Esophagus muscularis mucosa (tissue), 4 donors: ENCODE results near the gene DDI1. TPM values are rescaled to one million over a fixed set of nuclear protein-coding genes. Genes with fewer than 3 reads are reported as not detected.

Experiments
- DNase-seq: peaks from one replicate; pipeline ENCODE4 v3.0.0-alpha.2; 2017; ENCODE audit errors: extremely low spot score
- H3K27ac ChIP-seq, 4 donors: fragments of 200-600 bp; sonication (generic); replicated peaks in 1 of 4; 1 replicate in 3 of 4; 2 replicates in 1 of 4; pipeline ENCODE4 v1.5.1; 2016 to 2019; ENCODE audit warnings: mild to moderate bottlenecking in 1 of 4
- H3K27me3 ChIP-seq, 4 donors: fragments of 200-600 bp; sonication (generic); one replicate each; pipeline versions ENCODE4 v1.5.1 to v1.6.0; 2016 to 2019
- H3K36me3 ChIP-seq, 4 donors: fragments of 200-600 bp; sonication (generic); one replicate each; pipeline ENCODE4 v1.5.1; 2016 to 2019
- H3K4me1 ChIP-seq, 4 donors: fragments of 200-600 bp; sonication (generic); one replicate each; pipeline ENCODE4 v1.5.1; 2016 to 2019
- H3K4me3 ChIP-seq, 4 donors: fragments of 200-600 bp; sonication (generic); 1 replicate in 2 of 4; 2 replicates in 2 of 4; pipeline ENCODE4 v1.5.1; 2016 to 2019; ENCODE audit warnings: mild to moderate bottlenecking in 4 of 4, moderate library complexity in 1 of 4
- H3K9me3 ChIP-seq, 4 donors: fragments of 200-600 bp; sonication (generic); 1 replicate in 3 of 4; 2 replicates in 1 of 4; pipeline ENCODE4 v1.5.1; 2016 to 2019
- EP300 ChIP-seq: sonication (generic); formaldehyde crosslinking; IDR thresholded peaks from one replicate; pipeline ENCODE4 v1.6.1; 2017; ENCODE audit warnings: antibody characterized with exemption
- POLR2A ChIP-seq: fragments of 450-650 bp; IDR thresholded peaks from one replicate; pipeline ENCODE4 v1.6.1; 2017; ENCODE audit warnings: antibody characterized with exemption, moderate library complexity, mild to moderate bottlenecking, low read depth
- POLR2AphosphoS5 ChIP-seq, 2 donors: sonication (generic); formaldehyde crosslinking; IDR thresholded peaks; one replicate each; pipeline ENCODE4 v1.6.1; 2017; ENCODE audit warnings: antibody characterized with exemption in 2 of 2
- WGBS: methylation state at CpG from one replicate; pipeline ENCODE4 v1.1.5; 2018; 5-methylcytosine and 5-hydroxymethylcytosine counted together
- intact Hi-C: fragments of 100-400 bp; cut with DNase I; formaldehyde crosslinking; loops from one replicate; pipeline ENCODE4 v1.15.1; 2023
- total RNA-seq, 4 donors: library from RNA; depleted of rRNA; stranded (reverse); fragments of >200 nt; gene quantifications; one replicate each; pipeline versions ENCODE4 v1.1.0 to v1.2.1, GENCODE V29; 2016
- TF ChIP-seq, protein P1 (sequence below), 3 experiments: fragments of 200-600 bp in 2 of 3; fragments of 450-650 bp in 1 of 3; sonication (generic) in 2 of 3; IDR thresholded peaks; one replicate each; pipeline ENCODE4 v1.5.1; 2017 to 2019; ENCODE audit warnings: antibody characterized with exemption in 3 of 3, mild to moderate bottlenecking in 2 of 3, moderate library complexity in 1 of 3

Gene DDI1
- total RNA-seq, 4 donors from 2014 or later: not detected

DNA sequence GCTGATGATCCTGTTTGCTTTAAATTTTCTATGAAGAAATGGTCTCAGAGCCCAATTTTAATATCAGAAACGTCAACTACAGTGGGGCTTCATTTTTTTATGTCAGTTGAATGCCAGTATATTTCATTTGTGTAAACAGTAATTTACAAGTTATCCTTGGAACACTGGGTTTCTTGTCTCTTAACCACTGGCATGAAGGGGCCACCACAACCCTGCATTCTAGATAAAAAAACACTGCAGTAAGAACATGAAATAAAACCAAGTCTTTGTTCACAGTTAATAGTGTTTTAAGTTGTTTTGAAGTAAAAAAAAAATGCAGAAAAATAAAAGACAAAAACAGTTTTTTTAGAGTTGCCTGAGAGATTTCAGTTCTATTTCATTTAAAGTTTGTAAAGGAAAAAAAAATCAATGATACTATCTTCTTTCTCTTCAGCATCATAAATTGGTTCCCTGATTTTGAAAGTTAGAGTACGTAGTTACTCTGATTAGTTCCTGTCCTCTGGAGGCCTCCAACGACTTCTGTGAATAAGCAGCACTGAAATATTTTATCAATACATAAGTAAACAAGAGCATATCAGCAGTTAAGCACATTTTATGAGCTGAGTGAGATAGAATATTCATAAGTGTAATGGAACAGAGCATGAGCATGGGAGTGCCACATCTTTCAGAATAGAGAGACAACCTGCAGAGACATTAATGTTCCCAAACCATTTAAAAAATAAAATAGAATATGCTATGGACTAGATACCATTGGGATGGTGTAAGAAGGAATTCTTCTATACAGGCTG is 7.8 kb upstream of the DDI1 start:
- WGBS: 71% methylated on average over 3 of the region's 3 CpGs
- no peak for DNase-seq
- no peak overlapping the region for H3K4me3 ChIP-seq
- no peak overlapping the region for H3K27ac ChIP-seq
- no peaks in the 10 kb centered on the region for H3K36me3 ChIP-seq
- peaks cover 0 to 11% (median 4%) of the 10 kb centered on the region in 4 donors for H3K4me1 ChIP-seq
- H3K9me3 ChIP-seq: peaks cover 0 to 10% (median 0%) of the 10 kb centered on the region in 4 donors
- TF ChIP-seq POLR2A (no peak), POLR2AphosphoS5 (IDR thresholded peaks at IDR 0.05) (no peak), EP300 (no peak)
- TF ChIP-seq, protein P1, sequence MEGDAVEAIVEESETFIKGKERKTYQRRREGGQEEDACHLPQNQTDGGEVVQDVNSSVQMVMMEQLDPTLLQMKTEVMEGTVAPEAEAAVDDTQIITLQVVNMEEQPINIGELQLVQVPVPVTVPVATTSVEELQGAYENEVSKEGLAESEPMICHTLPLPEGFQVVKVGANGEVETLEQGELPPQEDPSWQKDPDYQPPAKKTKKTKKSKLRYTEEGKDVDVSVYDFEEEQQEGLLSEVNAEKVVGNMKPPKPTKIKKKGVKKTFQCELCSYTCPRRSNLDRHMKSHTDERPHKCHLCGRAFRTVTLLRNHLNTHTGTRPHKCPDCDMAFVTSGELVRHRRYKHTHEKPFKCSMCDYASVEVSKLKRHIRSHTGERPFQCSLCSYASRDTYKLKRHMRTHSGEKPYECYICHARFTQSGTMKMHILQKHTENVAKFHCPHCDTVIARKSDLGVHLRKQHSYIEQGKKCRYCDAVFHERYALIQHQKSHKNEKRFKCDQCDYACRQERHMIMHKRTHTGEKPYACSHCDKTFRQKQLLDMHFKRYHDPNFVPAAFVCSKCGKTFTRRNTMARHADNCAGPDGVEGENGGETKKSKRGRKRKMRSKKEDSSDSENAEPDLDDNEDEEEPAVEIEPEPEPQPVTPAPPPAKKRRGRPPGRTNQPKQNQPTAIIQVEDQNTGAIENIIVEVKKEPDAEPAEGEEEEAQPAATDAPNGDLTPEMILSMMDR (IDR thresholded peaks at IDR 0.05): no peak
- no peaks in the 10 kb centered on the region for H3K27me3 ChIP-seq
- intact Hi-C loops: no loop called here

DNA sequence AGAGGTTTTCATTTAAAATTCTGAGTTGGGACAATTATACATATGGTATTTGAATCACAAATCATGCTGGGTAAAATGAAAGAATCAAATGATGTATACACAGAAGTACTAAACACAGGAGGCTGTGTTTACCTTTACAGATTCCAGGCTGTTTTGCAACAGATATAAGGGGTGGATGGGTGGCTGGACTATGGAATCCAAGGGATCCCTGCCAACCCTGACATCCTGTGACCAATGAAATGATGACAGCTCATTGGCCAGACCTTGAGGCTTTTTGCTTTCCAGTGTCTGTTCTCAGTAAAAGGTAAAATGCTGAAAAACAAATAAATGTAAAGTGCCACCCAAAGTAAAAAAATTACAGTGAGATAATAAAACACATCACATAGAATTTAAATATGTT is 3.3 kb upstream of the DDI1 start:
- no peak for DNase-seq

GRCh38 chr11:104033561-104033960 is 2.9 kb upstream of the DDI1 start:
- no peak for DNase-seq
- intact Hi-C loops: no loop called here
- no peak for TF ChIP-seq POLR2AphosphoS5 (IDR thresholded peaks at IDR 0.05)
- TF ChIP-seq, protein P1 (IDR thresholded peaks at IDR 0.05): no peak
- no peak for TF ChIP-seq EP300
- no peak for TF ChIP-seq POLR2A
- no peak overlapping the region for H3K4me3 ChIP-seq
- peaks cover 0 to 10% (median 0%) of the 10 kb centered on the region in 4 donors for H3K9me3 ChIP-seq
- no peak overlapping the region for H3K27ac ChIP-seq
- 68% methylated on average over 1 of the region's 1 CpG for WGBS
- H3K27me3 ChIP-seq: no peaks in the 10 kb centered on the region
- H3K4me1 ChIP-seq: peaks cover 0 to 16% (median 6%) of the 10 kb centered on the region in 4 donors
- H3K36me3 ChIP-seq: no peaks in the 10 kb centered on the region

More for the DNA sequence above, 3.3 kb upstream of the DDI1 start:
- Histone ChIP-seq H3K27me3 (no peaks in the 10 kb centered on the region), H3K4me1 (peaks cover 0 to 16% (median 6%) of the 10 kb centered on the region in 4 donors), H3K27ac (no peak overlapping the region), H3K9me3 (peaks cover 0 to 10% (median 0%) of the 10 kb centered on the region in 4 donors), H3K36me3 (no peaks in the 10 kb centered on the region), H3K4me3 (no peak overlapping the region)
- TF ChIP-seq POLR2A: no peak
- TF ChIP-seq EP300: no peak
- TF ChIP-seq, protein P1 (IDR thresholded peaks at IDR 0.05): no peak
- intact Hi-C loops: no loop called here

- no peak overlapping the region for H3K4me3 ChIP-seq
- H3K27ac ChIP-seq: no peak overlapping the region
- no peaks in the 10 kb centered on the region for H3K36me3 ChIP-seq
- WGBS: 99% methylated on average over 16 of the region's 21 CpGs
- intact Hi-C loops: no loop called here
- peaks cover 0 to 16% (median 6%) of the 10 kb centered on the region in 4 donors for H3K4me1 ChIP-seq
- TF ChIP-seq POLR2AphosphoS5 (IDR thresholded peaks at IDR 0.05): no peak
- TF ChIP-seq POLR2A: no peak
- TF ChIP-seq, protein P1 (IDR thresholded peaks at IDR 0.05): no peak
- TF ChIP-seq EP300: no peak
- H3K9me3 ChIP-seq: peaks cover 0 to 3% (median 0%) of the 10 kb centered on the region in 4 donors
- H3K27me3 ChIP-seq: no peaks in the 10 kb centered on the region
- DNase-seq: no peak
These were observed 555 bp downstream of the DDI1 start for GRCh38 chr11:104036995-104037394.
